MM.1S (cell line): ENCODE measurements around the gene FTL.
A peak's percentile ranks its signal among the peaks of the same experiment; 100 is the strongest.

Experiments
- DNase-seq: peaks from one replicate; pipeline ENCODE4 v3.0.0-alpha.2; 2015
- H2AFZ ChIP-seq: fragments of 300-600 bp; sonication (generic); 2 replicates; pipeline ENCODE4 v1.6.0; 2016; ENCODE audit warnings: antibody characterized with exemption, low read length
- H3F3A ChIP-seq: fragments of 300-600 bp; sonication (generic); 2 replicates; pipeline ENCODE4 v1.6.1; 2016; ENCODE audit warnings: mild to moderate bottlenecking, antibody characterized with exemption, low read length, moderate library complexity, mixed read lengths; ENCODE audit not compliant: insufficient read depth
- H3K27ac ChIP-seq: fragments of 300-600 bp; sonication (generic); 2 replicates; pipeline ENCODE4 v1.5.1; 2016; ENCODE audit warnings: mild to moderate bottlenecking, low read length
- H3K27me3 ChIP-seq: fragments of 300-600 bp; sonication (generic); replicated peaks from 2 replicates; pipeline ENCODE4 v1.6.0; 2016; ENCODE audit warnings: low read length; ENCODE audit not compliant: insufficient read depth
- H3K36me3 ChIP-seq: fragments of 300-600 bp; sonication (generic); replicated peaks from 2 replicates; pipeline ENCODE4 v1.6.1; 2016; ENCODE audit warnings: mild to moderate bottlenecking, low read length, mixed read lengths; ENCODE audit not compliant: insufficient read depth
- H3K4me1 ChIP-seq: fragments of 300-600 bp; sonication (generic); 2 replicates; pipeline ENCODE4 v1.6.1; 2016; ENCODE audit warnings: low read length, mixed read lengths
- H3K4me2 ChIP-seq: fragments of 300-600 bp; sonication (generic); 2 replicates; pipeline ENCODE4 v1.6.0; 2016; ENCODE audit warnings: low read depth, low read length
- H3K4me3 ChIP-seq: fragments of 300-600 bp; sonication (generic); 2 replicates; pipeline ENCODE4 v1.5.1; 2016; ENCODE audit warnings: low read length, mixed read lengths
- H3K79me2 ChIP-seq: fragments of 300-600 bp; sonication (generic); 2 replicates; pipeline ENCODE4 v1.6.1; 2016; ENCODE audit warnings: mixed run types, low read length, mixed read lengths
- H3K9ac ChIP-seq: fragments of 300-600 bp; sonication (generic); 2 replicates; pipeline ENCODE4 v1.6.1; 2016; ENCODE audit warnings: low read length, mixed read lengths
- H3K9me2 ChIP-seq: fragments of 300-600 bp; sonication (generic); replicated peaks from 2 replicates; pipeline ENCODE4 v1.6.1; 2016; ENCODE audit warnings: mild to moderate bottlenecking, low read length, mixed read lengths; ENCODE audit not compliant: insufficient read depth
- H3K9me3 ChIP-seq: fragments of 300-600 bp; sonication (generic); replicated peaks from 2 replicates; pipeline ENCODE4 v1.6.1; 2016; ENCODE audit warnings: mild to moderate bottlenecking, low read length, mixed read lengths; ENCODE audit not compliant: insufficient read depth
- H4K20me1 ChIP-seq: fragments of 300-600 bp; sonication (generic); 2 replicates; pipeline ENCODE4 v1.6.1; 2016; ENCODE audit warnings: mild to moderate bottlenecking, low read length, moderate library complexity, mixed read lengths; ENCODE audit not compliant: insufficient read depth
- CTCF ChIP-seq: fragments of 300-600 bp; sonication (generic); IDR thresholded peaks from 2 replicates; pipeline ENCODE4 v1.5.1; 2016; ENCODE audit warnings: antibody characterized with exemption, low read length, mixed read lengths
- EZH2 ChIP-seq: fragments of 300-600 bp; sonication (generic); optimal IDR thresholded peaks from 2 replicates; pipeline ENCODE3; 2017; ENCODE audit warnings: low read depth, mild to moderate bottlenecking, antibody characterized with exemption, low read length, mixed read lengths
- EZH2phosphoT487 ChIP-seq: fragments of 300-600 bp; sonication (generic); IDR thresholded peaks from 2 replicates; pipeline ENCODE4 v1.6.1; 2018; ENCODE audit warnings: antibody characterized with exemption, low read length

FTL gene

GRCh38 chr19:48928164-48929025, 36.7 kb upstream of the FTL start:
- Histone ChIP-seq H3F3A (no peaks in the 10 kb centered on the region; the same call in 1 of the 2 replicates), H3K9me2 (no peaks in the 10 kb centered on the region), H3K27ac (no peak overlapping the region), H3K9ac (no peak overlapping the region), H4K20me1 (no peaks in the 10 kb centered on the region), H3K4me1 (0 out of 2 replicates have a peak, but pooled peaks cover 4% of the 10 kb centered on the region), H2AFZ (no peak overlapping the region), H3K9me3 (no peaks in the 10 kb centered on the region), H3K4me3 (no peak overlapping the region), H3K4me2 (no peak overlapping the region), H3K79me2 (no peaks in the 10 kb centered on the region), H3K36me3 (no peaks in the 10 kb centered on the region), H3K27me3 (no peaks in the 10 kb centered on the region)
- DNase-seq, result no peak
- TF ChIP-seq CTCF (no peak), EZH2phosphoT487 (no peak), EZH2 (no peak)

DNA sequence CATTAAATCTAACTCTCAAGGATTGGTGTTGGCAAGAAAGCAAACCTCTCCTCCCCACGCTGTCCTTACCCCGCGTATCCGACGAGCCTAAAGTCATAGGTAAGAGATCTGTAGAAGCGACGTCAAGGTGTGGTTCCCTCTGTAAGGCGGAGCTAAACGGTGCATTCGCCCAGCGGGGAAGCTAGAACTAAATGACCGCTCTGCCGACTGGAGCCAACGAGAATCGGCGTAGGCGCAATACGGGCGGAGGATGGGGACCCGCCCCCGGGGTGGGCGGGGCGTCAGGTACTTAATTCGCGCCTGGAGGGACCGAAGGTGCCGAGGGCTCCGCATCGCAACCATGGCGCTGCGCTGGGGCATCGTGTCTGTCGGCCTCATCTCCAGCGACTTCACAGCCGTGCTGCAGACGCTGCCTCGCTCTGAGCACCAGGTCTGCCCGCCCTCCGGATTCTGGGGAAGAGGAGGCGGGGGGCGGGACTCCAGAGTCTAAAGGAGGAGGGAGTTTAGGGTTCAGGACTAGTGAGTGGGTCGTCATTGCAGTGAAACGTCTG, 31.7 kb upstream of the FTL start, which contains the start of gene DHDH:
Gene DHDH, plus strand, starts transcription at position 318 of the 551 bp plus-strand sequence. Its CDS starts 23 bp downstream, at position 341.
- no peaks in the 10 kb centered on the region for H3K27me3 ChIP-seq
- peak within 1 kb of the TSS; percentile 89 for H3K4me2 ChIP-seq
- DNase-seq, result peak; percentile 95
- H3K36me3 ChIP-seq, result no peaks in the 10 kb centered on the region
- H3K4me1 ChIP-seq, result 0 out of 2 replicates have a peak, but pooled peaks cover 4% of the 10 kb centered on the region
- H2AFZ ChIP-seq, result peak within 1 kb of the TSS; percentile 69
- H3K79me2 ChIP-seq, result no peaks in the 10 kb centered on the region
- no peaks in the 10 kb centered on the region for H3K9me3 ChIP-seq
- H3K4me3 ChIP-seq, result peak within 1 kb of the TSS; percentile 59
- H4K20me1 ChIP-seq, result no peaks in the 10 kb centered on the region
- no peaks in the 10 kb centered on the region for H3F3A ChIP-seq
- peak within 1 kb of the TSS; percentile 14; the same call in 1 of the 2 replicates for H3K9ac ChIP-seq
- no peaks in the 10 kb centered on the region for H3K9me2 ChIP-seq
- TF ChIP-seq EZH2 (no peak), EZH2phosphoT487 (no peak), CTCF (no peak)
- no peak within 1 kb of the TSS for H3K27ac ChIP-seq

- Histone ChIP-seq H3K79me2 (no peaks in the 10 kb centered on the region), H3K27me3 (no peaks in the 10 kb centered on the region), H3K9me3 (no peaks in the 10 kb centered on the region), H3K4me3 (no peak overlapping the region), H3K27ac (no peak overlapping the region), H3F3A (no peaks in the 10 kb centered on the region), H4K20me1 (no peaks in the 10 kb centered on the region), H3K4me2 (no peak overlapping the region), H3K36me3 (no peaks in the 10 kb centered on the region), H2AFZ (no peak overlapping the region), H3K4me1 (0 out of 2 replicates have a peak, but pooled peaks cover 4% of the 10 kb centered on the region), H3K9ac (no peak overlapping the region), H3K9me2 (no peaks in the 10 kb centered on the region)
- DNase-seq, result no peak
- TF ChIP-seq EZH2phosphoT487, result no peak
- TF ChIP-seq EZH2, result no peak
- TF ChIP-seq CTCF, result no peak
Measured at GRCh38 chr19:48934837-48935236, 30.3 kb upstream of the FTL start.
